Fibroblast of pulmonary artery (primary cell): ENCODE data around the gene HOXB9.

ENCODE experiments used
- DNase-seq: peaks from one replicate; pipeline ENCODE4 v3.0.0-alpha.2; 2010; ENCODE audit warnings: low read depth
- H3K4me3 ChIP-seq: replicated peaks from 2 replicates; pipeline ENCODE4 v1.5.1; 2011; ENCODE audit warnings: low read depth, mild to moderate bottlenecking, control low read depth, low read length, moderate library complexity
- CTCF ChIP-seq: IDR thresholded peaks from 2 replicates; pipeline ENCODE4 v1.5.1; 2011; ENCODE audit warnings: mild to moderate bottlenecking, control low read depth, low read length, inconsistent platforms; ENCODE audit errors: missing control alignments

The HOXB9 gene

GRCh38 chr17:48593126-48593829 lies 32.9 kb downstream of the HOXB9 start, which contains the start of gene HOXB5:
HOXB5 (minus strand) TSS chr17:48593779; CDS start chr17:48593682, 97 bp downstream.
- TF ChIP-seq CTCF, result no peak
- DNase-seq, result no peak
- peak within 1 kb of the TSS; percentile 48 for H3K4me3 ChIP-seq

GRCh38 chr17:48592577-48592976 lies 33.6 kb downstream of the HOXB9 start:
- DNase-seq, result no peak
- peak overlapping the region; percentile 48 for H3K4me3 ChIP-seq
- no peak for TF ChIP-seq CTCF

- no peak for DNase-seq
- no peak for TF ChIP-seq CTCF
- H3K4me3 ChIP-seq, result peak overlapping the region; percentile 48
These were observed 34.1 kb downstream of the HOXB9 start for GRCh38 chr17:48592057-48592514.

- H3K4me3 ChIP-seq, result peak overlapping the region; percentile 48
- TF ChIP-seq CTCF, result no peak
- DNase-seq, result no peak
These were observed 34.7 kb downstream of the HOXB9 start for GRCh38 chr17:48591255-48592056.

- no peak for TF ChIP-seq CTCF
- no peak overlapping the region for H3K4me3 ChIP-seq
- no peak for DNase-seq
These were observed 35.5 kb downstream of the HOXB9 start for GRCh38 chr17:48590607-48591161.

GRCh38 chr17:48589831-48590606 lies 36.1 kb downstream of the HOXB9 start, which contains the start of gene HOXB3:
HOXB3 (minus strand) TSS chr17:48590241; CDS start chr17:48552474, 37,767 bp downstream.
- no peak for DNase-seq
- no peak for TF ChIP-seq CTCF
- peak within 1 kb of the TSS; percentile 19 for H3K4me3 ChIP-seq
